ENCODE measurements around the gene TRIP13.
A peak's percentile ranks its signal among the peaks of the same experiment; 100 is the strongest.

TRIP13 gene

DNA sequence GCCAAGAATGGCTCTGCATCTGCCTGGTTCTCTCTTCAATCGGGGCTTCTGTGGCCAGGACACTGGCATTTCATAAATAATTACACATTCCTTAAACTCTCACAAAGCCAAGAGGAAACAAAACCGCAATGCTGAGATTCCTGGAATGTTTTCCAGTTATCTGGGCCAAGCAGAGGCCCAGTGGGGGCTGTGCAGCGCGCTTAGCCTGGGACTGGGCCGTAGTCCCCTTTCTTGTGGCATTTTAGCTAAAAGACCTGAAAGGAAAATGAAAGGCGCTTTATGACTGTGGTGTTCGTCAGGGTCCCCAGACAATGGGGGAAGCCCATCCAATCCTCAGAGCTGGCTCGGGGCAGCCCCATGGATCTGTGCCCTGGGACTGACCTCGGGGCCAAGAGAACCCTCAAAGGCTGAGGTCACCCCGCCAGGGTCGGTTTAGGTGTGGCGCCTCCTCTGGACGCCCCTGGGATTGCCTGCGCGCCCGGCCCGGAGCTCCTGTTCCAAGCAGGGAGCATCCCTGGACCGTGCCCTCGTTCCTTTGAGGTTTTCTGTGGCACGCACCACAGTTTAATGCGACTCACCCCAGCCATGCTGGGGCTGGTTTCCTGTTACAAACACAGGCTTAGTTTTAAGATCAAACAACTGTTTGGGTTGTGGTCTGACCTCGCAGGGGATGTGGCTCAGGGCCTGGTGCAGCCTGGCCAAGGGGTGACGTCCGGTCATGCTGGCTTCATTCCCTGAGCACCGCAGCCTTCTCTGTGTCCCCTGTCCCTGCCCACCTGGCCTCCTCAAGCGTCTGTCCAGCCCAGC lies 64.5 kb downstream of the TRIP13 start:
- no peak for DNase-seq

DNA sequence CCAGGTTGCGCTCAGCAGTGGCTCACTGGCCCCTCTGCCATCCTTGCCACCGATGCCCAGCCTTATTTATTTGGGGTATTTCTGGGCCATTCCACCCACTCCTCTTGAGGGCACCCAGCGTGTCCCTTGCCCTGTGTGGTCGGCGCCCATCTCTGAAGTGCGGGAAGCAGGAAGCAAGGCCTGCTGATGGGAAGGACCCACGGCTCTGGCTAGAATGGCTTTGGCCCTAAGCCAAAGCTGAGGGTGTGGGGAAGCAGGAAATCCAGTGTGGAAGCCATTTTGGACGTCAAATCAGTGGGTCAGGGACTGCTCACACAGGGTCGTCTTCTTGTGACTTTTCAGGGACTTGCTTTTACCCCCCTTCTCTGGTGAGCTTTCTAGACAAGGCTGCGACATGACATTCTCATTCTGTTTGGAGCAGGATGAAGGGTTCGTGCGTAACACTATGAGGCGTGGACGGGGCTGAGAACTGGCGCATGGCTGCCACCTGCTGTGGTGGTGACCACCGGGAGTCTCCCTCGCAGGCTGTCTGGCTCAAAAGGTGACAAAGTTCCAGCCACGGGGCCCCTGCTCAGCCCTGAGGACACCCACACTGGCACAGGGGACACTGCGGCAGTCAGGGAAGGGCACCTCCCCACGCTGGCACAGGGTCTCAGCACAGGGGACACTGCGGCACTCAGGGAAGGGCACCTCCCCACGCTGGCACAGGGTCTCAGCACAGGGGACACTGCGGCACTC lies 65.2 kb downstream of the TRIP13 start:
- no peak for DNase-seq

DNA sequence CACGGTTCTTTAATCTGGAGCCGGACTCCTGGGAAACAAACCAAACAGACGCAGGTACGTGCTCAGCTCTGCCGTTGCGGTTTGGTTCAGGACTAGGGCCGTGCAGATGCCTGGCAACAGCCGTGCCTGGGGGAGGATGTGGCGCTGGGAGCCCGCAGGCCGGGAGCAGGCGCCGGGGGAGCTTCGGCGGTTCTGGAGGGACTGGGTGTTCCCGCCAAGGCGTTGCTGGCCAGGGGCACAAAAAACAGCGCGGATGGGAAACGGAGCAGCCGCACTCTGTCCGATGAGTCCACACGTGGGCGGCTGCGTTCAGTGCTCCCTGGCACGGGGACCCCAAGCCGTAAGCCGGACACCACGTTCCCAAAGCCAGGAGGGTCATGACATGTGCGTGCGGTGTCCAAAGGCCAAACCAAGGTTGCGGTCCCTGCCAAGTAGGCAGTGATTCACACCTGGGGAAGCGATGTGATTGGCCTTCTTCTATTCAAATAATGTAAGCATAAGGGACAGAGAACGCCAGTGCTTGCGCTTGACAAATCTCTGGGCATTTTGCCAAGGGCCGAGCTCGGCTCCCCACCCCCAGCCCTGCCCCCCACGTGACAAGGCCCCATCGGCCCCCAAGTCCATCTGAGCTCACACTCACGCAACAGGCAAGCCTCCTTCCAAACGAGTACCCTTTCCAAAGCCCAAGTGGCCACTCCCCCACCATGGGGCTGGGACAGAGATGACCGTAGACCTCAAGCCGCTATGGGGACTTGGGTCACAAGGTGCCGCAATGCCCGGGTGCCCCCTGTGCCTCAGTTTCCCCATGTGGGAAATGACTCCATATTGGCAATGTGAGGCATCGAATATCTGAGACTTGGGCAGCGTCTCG lies 66.3 kb downstream of the TRIP13 start:
- peak; percentile 30 for DNase-seq

DNA sequence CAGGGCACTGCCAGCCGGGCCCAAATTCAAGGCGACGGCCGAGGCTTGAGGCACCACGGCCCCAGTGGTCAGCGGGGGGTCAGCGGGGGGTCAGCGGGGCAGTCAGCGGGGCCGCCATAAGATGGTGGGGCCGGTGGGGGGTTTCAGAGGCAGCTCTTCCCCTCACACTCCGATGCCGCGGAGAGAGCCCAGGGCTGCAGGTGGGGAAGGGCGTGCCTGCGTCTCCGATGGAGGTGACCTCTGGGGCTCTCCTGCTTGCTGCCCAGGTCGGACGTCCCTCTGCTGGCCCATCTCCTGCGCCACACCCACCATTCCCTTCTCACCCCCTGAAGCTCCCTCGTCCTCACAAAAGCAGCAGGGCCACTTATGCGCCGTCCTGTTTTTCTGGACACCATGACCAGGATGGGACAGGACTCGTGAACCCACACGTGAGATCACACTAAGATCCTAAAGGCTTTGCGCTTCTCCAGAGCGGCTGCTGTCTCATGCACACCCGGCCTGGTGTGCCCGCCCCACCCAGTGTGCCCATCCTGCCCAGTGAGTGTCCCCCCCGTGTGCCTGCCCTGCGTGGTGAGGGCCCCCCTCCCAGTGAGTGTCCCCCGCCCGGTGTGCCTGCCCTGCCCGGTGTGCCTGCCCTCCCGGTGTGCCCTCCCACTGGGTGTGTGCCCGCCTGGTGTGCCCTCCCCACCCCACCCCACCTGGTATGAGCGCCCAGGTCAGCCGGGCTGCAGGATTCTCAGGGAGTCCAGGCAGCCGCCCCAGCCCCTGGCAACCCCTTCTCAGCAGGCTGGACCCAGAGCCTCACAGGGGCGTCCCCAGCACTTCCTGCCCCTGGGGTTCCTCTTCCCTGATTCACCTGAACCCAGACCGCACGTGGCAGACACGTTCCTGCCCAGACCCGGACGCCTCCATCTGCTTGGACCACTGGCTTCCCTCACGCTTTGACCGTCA lies 67.2 kb downstream of the TRIP13 start:
- no peak for DNase-seq

DNA sequence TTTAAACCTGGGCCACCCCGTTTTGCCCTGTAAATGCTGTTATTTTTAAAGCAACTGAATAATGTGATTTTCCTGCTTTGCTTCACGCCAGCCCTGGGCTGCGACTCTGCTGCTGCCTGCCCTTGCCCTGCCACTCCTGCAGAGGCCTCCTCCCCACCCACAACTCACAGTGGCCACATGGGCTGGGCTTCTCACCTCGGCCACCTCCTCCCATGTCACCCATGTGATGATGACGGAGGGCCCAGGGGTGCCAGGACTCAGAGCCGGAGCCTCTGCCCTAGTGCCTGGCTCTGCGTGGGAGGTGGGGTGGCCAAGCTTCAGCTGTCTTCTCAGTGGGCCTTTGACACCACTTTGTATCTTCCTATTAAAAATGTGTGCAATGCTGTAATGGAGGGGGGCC lies 67.9 kb downstream of the TRIP13 start:
- DNase-seq, result no peak

DNA sequence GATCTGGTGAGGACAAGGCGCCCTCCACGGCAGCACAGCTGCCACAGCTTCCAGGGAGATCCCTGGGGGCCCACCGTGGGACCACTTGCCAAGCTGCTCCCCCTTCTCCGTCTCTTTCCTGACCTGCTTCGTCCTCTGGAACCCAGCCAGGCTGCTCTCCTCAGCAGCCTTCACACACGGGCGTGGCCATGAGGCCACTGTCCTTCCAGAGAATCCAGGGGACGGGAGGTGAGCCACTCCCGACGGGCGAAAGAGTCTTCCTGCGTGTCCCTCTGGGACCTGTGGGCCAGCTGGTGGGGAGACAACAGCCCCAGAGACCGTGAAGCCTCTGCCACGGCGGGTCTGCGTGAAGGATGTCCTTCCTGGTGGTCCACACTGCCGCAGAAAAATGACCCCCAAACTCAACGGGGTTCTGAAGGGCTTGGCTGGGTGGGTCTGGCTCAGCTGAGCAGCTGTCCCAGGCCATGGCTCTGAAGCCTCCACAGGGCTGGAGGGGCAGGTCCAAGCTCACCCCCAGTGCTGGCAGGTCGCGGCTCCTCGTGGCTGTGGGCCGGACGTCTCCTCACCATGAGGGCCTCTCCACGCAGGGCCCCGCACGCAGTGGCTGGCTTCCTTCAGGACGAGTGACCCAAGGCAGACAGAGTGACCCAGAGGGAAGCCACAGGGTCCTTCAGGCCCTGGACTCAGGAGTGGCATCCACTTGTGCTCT lies 68.5 kb downstream of the TRIP13 start:
- no peak for DNase-seq

DNA sequence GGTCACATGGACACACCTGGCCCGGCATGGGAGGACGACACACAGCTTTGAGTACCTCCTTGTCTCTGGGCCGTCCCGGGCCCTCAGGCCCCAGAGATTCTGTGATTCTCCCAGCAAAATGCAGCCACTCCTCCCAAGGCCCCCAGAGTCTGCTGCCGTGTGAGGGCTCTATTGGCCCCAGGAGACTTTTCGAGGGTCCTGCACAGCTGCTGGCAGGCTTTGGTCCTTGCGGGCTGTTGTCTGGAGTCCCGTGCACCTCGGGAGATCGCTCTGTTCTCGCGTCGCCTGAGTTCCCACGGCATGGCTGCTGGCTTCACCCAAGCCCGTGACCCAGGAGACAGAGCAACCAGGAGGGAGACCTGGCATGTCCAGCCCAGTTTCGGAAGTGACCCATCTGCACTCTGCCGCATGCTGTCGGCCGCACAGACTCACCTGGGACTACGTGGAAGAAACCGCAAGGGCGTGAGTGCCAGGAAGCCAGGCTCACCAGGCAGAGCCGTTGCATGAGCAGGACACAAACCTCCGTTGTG lies 69.1 kb downstream of the TRIP13 start:
- no peak for DNase-seq

DNA sequence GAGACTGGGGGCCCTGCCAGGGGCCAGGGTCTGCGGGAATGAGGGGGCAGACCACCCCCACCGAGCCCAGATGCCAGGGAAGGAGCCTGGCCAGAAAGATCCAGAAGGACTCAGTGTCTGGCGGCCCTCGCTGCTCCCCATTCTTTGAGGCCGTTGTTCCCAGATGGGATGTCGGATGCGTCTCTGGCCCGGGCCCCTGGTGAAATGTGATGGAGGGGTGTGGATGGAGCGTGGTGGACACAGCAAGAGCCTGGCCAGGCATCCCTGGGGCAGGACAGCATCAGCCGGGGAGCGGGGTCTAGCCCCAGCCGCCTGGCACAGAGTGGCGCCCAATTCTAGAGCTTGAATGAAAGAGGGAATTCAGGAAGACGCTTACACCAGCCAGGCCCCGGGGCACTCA lies 69.7 kb downstream of the TRIP13 start:
- DNase-seq, result no peak

DNA sequence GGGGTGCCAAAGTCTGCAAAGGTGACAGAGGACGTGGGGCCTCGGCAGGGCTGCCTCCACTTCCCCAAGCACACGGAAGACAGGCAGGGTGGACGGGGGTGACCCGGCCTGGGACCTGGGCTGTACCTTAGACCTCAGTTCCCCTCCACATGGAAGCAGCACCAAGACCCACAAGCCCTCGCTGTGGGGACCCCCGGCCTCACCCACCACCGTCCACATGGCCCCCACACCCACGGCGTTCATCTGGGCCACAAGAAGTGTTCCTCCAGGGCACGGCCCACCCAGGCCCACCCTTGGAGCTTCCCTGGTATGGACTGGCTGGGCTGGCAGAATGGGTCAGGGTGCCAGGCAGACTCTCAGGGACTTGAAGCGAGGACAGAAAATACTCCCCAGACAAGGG lies 70.1 kb downstream of the TRIP13 start:
- no peak for DNase-seq

DNA sequence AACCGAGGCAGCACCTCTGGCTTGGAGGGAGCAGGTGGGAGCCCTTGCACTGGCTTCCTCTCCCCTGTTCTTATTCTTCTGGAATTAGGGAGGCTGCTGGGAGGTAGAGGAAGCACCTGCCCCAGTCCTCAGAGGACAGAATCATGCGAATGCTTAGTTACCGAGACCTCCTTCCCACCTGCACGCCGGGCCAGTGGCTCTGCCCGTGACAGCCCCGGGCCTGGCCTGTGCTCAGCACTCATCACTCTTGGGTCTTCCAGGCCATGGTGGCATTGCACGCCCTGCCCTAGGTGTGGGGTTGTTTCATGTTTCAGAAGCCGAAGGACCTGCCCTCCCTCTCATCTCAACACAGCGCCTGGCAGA lies 70.6 kb downstream of the TRIP13 start:
- DNase-seq, result no peak

DNA sequence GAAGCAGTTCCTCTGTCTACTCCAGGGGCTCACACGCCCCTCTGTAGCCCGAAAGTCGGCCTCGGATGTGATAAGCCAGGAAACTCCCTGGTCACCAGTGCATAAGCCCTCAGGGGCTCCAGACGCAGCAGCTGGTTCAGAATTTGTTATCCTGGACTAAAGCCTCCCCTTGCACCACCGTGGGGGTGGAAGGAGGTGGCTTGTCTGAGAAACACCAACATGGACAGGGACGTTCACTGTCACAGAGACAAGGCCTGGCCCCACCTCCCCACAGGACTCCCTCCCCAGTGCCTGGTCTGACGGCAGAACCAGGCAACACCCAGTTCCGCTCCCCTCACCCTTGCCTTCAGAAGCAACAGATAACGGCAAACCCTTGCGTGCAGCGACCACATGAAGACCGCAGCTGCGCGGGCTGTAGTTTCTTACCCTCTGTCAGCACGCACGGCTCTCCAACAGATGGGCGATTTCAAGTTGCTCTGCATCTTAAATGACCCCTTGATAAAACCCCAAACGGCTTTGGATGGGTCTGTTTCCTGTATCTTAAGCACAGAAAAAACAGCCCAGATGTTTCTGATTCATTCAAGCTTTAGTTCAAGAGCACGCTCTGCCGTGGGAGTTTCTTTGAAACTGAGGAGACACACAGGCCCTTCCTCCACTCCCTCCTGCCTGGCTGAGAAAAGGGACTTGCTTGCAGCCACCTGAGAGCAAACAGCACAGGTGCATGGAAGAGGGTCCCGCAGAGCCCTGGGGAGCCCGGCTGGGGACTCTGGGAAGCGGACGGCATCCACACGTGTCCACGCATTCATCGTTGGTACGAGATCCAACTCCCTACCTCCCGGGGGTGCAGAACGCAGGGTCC lies 71.2 kb downstream of the TRIP13 start:
- no peak for DNase-seq

DNA sequence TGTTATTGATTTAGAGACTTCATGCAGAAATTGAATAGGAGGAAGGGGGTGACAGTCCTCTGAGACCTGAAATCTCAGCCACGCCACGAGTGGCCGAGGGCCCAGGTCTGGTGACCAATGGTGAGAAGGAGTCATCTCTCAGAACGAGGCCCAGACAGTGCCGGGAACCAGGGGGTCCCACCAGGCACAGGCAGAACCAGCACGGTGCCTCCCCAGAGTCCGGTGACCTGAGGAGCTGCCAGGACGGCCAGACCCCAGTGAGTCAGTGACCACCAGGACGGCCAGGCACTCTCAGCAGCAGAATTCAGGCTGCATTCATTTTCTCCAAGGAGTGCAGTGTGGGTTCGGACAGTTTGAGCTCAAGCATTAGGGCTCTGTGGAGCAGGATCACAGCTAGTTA lies 72.1 kb downstream of the TRIP13 start:
- no peak for DNase-seq

DNA sequence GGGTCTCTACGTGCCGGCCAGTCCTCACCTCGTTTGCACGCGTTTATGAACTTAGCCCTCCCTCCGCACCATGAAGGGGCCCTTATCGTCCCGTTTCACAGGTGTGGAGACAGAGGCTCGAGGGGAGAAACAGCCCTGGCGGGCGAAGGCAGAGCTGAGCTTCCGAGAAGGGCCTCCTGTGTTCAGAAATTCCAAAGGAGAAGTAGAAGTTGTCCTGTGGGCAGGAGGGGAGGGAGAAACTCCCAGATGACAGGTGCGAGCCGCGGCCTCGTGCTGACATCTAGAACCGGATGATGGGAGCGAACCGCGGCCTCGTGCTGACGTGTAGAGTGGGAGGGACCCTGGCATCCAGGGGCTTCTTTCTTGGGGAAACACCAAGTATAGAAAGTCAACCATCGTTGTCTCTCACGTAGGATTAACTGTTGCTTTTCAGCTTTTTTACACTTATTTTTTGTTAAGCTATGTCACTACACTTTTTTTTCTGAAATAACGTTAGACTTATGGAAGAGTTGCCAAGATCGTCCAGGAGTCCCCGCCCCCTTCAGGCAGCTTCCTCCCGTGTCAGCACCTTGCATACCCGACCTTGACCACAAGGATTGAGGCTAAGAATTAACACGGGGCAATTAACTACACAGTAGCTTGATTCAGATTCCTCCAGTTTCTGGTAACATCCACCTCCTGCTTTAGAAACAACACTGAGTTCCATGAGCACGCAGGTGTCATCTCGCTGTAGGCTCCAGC lies 73.1 kb downstream of the TRIP13 start:
- no peak for DNase-seq

DNA sequence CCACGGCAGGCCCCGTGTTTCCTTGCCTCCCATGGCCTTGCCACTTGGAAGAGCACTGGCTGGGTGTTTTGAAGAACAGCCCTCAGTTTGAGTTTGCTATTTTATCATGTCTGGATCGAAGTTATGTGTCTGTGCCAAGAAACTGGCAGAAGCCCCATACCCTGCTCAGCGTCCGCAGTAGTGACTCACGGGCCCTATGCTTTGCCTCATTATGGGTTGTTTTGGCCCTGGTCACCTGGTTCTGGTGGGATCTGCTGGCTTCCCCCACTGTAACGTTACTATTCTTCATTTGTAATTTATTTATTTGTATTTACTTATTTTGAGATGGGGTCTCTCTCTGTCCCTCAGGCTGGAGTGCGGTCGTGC lies 73.6 kb downstream of the TRIP13 start:
- no peak for DNase-seq

DNA sequence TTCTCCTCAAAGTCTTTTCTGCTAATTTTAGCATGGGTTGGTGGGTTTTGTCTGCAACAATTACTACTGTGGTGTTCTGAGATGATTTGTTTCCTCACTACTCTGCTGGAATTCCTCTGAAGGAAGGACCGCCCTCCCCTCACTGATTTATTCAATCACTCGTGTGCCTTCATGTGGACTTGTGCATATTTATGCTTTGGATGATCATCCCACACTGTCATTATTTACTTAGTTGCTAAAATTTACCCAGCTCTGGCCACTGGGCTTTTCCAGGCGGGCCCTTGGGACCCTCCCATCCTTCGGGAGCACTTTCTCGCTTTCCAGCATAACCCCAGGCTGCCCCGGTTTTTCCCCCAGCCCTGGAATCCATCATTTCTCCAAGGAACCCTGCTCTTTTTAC lies 74.3 kb downstream of the TRIP13 start:
- no peak for DNase-seq

Data from NCI-H1105 (cell line).